ENCODE results near the gene TBC1D22A.

TBC1D22A gene

DNA sequence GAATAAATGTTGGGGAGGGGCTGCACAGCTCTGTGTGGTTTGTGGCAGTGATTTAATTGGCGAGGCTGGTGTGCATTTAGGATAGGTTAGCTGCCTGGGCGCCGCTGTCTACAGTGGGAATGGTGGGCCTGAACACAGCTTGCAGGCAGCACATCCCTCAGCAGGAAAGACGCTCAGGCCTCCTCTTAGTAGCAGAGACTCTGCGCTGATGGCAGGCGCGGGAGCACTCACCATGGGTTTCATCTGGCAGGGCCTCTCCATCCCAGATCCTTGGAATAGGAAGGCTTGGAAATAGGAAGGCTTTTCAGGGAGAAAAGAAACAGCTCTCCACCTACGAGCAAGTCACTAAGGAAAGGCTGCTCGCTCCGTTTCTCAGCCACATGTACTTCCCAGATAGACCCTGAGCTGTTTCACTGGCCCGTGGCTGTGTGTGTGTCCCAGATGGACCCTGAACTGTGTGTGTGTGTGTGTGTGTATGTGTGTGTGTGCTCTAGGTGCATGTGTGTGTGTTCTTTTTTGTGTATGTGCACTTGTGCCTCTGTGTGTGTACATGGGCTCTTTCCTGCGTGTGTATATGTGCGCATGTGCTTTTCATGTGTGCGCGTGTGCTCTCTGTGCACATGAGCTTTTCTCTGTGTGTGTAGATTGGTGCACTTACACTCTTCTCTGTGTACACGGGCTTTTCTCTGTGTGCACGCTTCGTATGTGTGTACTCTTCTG, 144.0 kb downstream of the TBC1D22A start:
- no peak for DNase-seq (ENCODE audit: low read depth in 2 of 2, low spot score in 1 of 2)

DNA sequence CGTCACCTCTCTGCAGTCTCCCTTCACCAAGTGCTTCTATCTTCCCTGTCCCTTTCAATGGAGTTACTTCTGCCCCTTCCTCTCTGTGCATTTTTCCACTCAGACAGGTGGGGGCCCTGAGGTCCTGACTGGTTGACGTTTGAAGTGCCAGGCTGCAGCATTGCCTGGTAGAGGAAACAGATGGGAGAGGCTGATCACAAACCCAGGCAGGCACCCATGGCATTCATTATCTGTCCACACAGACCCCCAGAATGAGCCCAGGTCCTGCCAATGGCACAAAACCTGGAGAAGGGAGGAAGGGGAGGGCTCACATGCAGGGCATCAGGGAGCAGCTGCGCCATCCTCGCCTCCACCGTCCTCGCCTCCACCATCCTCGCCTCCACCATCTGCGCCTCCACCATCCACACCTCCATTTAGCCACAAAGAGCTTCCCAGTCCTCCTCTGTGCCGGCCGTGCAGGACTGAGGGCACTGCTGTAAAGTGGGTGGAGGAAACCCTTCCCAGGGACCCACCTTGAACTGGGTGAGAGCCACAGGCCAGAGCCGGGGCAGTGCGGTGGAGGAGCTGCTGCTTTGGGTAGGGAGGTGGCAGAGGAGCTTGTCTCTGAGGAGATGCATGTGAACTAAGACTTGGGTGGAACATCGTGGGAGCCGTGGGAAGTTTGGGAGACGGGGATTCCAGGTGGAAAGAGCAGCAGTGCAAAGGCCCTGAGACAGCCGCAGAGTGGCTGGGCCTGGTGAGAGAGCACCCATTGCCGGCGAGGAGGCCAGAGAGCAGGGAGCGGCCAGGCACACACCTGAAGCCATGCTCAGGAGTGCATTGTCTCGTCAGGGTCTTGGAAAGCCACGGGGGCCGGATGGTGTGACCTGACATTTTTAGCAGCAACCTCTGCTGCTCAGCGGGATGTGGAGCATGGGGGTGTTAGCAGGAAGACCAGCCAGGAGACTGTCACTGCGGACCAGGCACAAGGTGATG, 145.1 kb downstream of the TBC1D22A start:
- no peak for DNase-seq (ENCODE audit: low read depth in 2 of 2, low spot score in 1 of 2)

DNA sequence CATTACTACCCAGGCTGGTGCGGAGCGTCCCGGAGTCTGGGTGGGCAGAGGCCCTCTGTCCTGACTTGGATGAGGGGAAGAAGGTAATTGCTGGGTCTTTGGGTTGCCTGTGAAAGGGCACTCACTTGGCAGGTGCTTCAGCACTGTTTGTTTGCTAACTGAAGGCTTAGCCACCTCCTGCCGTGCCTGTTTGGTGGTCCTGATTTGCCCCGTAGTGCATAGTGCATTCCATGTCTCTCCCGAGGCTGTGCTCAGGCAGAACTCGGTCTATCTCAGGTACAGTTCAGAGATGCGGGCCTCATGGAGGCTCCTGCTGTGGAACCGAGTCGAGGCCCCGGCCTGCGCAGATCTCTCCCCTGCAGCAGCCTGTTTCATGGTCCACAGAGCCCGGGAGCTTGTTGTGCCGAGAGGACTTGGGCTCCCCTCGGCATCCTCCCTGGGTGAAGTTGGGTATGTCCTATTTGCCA, 146.2 kb downstream of the TBC1D22A start:
- no peak for DNase-seq (ENCODE audit: low read depth in 2 of 2, low spot score in 1 of 2)

DNA sequence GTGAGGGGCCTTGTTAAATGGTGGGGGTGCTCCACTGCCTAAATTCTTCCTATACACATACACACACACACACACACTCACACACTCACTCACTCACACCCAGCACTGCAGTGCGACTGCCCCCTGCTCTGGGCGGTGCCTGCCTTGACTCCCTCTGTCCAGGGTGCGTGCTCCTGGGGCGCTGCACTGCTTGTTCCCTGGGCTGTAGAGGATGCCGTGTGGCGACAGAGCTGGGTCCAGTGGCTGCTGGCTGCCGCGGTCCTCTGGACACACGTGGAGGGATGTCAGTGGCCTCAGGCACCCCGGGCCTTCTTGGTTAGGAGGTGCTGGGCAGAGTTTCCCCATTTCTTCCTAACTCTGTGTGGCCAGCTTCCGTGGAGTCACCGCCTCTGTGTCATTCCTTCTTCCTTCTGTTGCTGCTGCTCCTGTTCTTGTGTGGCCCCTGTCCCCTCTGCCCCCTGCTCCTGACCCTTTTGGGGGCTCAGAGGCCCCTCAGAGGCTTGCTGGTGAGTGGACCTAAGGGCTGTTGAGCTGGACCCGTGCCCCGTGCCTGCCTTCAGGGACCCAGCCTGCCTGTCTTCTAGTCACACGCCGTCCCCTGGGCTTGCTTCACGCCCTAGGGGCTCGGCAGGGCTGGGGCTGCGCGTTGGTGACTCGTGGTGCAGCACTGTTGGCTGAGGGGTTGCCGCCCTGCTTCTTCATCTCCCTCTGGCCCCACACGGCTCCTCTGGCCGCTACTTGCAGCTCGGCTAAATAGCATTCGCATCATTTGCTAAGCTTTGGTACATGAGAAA, 147.0 kb downstream of the TBC1D22A start:
- no peak for DNase-seq (ENCODE audit: low read depth in 2 of 2, low spot score in 1 of 2)

DNA sequence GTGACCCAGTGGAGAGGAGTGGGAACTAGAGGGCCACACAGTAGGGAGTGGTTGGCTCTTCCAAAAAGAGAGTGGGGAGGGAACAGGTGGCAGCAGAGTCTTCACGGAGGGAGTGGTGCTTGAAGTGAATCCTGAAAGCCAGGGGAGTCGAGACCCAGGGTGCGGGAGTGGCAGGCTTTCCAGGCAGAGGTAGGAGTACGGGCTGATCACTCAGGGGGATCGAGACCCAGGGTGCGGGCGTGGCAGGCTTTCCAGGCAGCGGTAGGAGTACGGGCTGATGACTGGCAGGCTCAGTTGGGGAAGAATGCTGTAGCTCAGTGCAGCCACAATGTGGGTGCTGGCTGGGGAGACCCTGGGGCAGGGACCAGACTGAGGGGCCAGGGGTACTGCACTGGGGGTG, 148.2 kb downstream of the TBC1D22A start:
- no peak for DNase-seq (ENCODE audit: low read depth in 2 of 2, low spot score in 1 of 2)

DNA sequence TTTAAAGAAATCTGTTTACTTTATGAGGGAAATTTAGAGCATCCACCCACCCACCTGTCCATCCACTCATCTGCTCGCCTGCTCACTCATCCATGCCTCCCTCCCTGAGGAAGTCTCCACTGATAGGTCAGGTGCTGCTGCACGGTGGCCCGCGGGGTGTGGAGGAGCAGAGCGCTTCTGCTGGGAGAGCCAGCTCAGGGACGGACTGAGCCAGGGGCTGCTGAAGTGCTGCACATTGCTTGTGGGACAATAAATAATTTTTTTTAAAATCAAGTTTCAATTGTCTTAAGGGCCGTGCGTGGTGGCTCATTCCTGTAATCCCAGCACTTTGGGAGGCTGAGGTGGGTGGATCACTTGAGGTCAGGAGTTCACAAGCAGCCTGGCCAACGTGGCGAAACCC, 148.9 kb downstream of the TBC1D22A start:
- no peak for DNase-seq (ENCODE audit: low read depth in 2 of 2, low spot score in 1 of 2)

DNA sequence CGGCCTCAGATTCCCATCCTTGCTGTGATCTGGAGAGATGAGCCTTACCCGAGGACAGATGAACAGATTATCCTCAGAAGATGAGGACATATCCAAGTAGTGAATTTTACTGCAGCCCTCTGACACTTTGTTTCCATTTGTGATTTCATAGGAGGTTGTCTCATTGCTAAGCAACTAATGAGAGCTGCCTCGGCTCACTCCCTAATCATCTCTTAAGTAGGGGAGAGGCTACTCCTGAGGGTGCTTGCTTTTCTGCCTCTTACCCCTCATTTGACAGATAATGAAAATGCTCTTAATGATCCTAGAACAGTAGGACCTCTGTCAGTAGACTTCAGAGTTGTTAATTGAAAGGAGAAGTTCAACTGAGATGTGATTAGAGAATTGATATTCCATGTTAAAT, 150.9 kb downstream of the TBC1D22A start:
- no peak for DNase-seq (ENCODE audit: low read depth in 2 of 2, low spot score in 1 of 2)

DNA sequence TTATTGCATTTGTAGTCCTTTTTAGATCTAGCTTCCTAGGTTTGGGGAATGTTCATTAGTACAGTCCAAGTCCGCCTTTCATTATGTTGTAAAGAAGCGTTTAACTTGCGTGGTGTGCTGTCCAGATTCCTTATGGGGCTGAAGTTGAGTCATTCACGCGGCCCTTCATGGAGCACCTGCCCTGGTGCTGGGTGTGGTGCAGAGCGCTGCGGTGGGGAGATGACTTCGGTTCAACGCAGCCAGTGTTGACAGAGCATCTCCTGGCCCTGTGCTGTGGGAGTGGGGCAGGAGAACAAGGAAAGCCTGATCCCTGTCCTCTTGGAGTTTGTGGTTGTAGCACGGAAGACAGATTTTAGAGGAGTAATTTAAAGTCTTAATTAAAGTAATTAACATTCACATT, 152.0 kb downstream of the TBC1D22A start:
- DNase-seq (ENCODE audit: low read depth in 2 of 2, low spot score in 1 of 2) = no peak

DNA sequence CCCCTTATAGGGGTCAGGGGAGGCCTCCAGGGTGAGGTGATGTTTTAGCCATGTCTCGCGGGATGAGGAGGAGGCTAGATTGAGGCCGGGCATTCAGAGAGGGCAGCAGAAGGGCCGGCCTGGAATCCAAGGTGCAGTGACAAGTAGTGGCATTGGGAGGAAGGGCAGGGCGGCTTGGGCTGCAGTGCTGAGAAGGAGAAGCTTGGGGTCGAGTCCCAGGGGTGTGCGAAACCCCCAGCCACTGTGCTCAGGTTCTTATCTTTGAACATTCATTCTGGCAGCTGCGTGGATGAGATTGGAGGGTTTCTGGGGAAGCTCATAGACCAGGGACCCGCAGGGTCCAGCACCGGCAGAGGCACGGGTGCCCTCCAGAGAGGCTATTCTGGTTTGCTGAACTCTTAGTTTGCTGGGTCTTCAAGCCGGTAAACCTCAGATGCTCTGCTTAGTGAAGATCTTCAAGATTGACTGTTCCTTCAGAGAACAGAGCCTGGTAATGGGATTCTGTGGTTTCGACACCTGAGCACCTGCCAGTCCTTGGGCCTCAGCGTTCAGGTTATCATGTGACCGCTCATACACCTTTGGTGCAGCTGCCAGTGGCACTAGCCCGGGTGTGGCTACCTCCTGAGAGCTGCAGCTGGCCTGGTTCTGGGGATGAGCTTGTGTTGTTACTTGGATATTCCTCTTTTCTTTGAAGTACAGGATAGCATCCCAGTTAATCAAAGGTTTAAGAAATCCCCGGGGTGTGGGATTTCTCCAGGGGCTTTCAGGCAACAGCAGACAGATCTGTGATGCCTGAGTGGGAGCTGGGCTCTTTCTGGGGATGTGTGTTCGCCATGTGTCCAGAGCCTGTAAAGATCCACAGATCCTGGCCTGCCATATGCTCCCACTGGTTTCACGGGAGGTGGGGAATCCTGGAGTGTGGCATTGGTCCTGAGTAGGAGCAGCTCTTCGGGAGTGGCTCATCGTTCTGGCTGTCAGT, 152.8 kb downstream of the TBC1D22A start:
- DNase-seq (ENCODE audit: low read depth in 2 of 2, low spot score in 1 of 2) = no peak

DNA sequence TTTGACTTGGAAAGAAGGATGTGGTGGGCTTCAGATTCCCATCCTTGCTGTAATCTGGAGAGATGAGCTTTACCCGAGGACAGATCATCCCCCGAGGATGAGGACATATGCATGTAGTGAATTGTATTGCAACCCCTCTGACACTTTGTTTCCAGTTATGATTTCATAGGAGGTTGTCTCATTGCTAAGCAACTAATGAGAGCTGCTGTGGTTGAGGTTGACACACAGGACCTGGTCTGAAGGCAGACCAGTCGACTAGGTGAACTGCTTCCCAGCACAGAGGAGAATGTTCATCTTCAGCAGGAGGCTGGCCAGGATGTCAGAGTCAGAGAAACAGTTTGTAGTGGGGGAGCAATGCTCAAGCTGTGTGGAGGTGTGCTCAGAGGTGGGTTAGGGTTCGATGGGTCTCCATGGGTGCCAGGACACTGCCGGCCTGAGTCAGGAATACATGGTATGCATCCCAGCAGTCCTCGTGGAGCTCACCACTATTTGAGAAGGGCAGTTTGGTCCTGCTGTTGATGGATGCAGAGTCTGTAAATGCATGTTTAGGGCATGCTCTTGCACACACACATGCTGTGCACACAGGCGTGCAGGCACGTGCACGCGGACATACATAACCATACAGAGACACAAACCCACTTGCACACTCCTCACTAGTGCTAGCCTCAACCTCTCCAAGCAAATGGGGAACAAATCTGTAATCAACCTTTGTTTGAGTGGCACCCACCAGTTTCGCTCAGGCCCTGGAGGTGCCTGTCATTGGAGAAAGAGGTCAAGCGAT, 153.7 kb downstream of the TBC1D22A start:
- DNase-seq (ENCODE audit: low read depth in 2 of 2, low spot score in 1 of 2) = no peak

DNA sequence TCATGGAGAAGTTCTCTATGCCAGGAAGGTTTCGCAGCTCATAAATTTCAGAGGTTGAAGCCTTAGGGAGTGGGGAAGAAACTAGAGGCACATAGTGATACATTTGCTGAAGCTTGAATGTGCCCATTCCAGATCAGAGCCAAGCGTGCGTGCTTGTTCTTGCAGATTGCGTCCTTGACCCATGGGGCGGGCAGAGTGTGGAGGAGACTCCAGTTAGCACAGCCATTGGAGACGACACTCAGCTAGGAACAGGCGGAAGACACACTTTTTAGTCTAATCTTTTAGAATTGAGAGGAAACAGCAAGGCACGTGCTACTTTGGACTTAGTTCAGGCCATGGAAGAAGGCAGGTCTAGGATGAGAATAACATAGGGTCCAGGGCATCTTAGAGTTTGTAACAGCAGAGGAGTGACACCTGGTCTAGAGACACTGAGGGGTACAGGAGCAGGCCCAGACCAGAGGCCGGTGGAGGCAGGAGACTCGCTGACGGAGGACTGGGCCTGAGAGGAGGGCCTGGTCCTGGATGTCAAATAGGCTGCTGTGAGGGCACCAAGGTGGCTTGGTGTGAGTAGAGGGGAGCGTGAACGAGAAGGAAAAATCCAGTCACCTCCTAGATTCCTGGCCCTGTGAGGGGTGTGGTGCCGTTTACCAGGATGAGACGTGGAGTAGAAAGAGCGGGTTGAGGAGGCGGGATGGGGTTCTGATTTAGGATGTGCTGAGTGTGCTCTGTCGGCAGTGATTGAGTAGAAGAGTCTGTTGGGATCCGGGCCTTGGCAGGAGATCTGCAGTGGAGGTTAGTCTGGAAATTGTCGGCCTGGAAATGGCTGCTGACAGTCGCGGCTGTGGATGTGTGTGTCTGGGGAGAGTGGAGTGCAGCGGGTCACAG, 154.7 kb downstream of the TBC1D22A start:
- no peak for DNase-seq (ENCODE audit: low read depth in 2 of 2, low spot score in 1 of 2)

DNA sequence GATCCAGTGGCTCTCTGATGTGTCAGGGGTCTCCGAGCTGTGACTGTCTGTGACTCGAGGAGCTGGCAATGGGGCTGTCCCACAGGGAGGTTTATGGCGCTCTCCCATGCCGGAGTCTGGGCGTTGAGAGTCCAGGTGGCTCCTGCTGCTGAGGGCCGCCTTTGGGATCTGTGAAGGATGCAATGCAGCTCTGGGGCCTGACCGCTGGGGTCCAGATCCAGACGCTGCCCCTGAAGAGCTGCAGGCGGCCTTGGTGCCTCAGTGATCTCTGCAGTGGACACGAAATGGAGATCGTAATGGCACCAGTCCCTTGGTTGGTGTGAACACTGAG, 155.3 kb downstream of the TBC1D22A start:
- no peak for DNase-seq (ENCODE audit: low read depth in 2 of 2, low spot score in 1 of 2)

DNA sequence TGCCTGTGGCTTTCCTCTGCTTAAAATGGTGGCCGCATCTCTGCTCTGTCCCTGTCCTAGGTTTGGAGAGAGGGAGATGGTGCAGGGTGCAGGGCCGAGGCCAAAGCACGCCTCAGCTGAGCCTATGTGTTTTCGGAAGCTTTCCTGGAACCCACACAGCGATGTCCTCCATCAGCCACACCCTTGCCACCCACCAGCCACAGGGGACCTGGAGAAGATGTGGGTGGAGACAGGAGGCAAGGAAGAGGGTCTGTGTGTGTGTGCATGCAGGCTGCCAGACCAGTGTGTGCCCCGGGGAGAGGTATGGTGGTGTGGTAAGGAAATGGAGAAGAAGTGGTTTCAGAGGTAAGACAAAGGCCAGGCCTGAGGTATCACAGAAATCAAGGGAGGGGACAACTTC, 155.7 kb downstream of the TBC1D22A start:
- DNase-seq (ENCODE audit: low read depth in 2 of 2, low spot score in 1 of 2) = no peak

DNA sequence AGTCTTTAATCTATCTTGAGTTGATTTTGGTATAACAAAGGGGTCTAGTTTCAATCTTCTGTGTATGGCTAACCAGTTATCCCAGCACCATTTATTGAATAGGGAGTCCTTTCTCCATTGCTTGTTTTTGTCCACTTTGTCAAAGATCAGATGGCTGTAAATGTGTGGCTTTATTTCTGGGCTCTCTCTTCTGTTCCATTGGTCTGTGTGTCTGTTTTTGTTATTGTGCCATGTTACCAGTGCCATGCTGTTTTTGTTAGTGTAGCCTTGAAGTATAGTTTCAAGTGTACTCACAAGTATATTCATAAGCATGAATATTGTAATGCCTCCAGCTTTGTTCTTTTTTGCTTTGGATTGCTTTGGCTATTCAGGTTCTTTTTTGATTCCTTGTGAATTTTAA, 159.6 kb downstream of the TBC1D22A start:
- no peak for DNase-seq (ENCODE audit: low read depth in 2 of 2, low spot score in 1 of 2)

DNA sequence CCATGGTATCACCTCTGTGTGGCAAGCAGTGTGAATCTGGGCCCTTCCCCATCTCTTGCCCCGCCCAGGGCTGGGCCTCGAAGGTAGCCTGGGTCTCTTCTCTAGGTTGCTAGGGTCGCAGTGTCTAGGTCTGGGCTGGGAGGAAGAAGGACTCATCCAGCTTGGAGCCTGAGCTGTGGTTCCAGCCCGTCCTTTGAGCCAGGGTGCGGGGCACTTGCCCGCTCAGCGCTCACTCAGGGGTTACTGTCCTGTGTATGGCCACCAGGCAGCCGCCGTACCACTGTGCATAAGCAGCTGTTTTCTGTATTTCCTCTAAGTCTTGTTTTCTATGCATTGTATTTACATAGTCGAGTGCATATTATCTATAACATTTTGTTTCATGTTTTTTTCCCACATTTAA, 160.9 kb downstream of the TBC1D22A start:
- DNase-seq (ENCODE audit: low read depth in 2 of 2, low spot score in 1 of 2) = no peak

DNA sequence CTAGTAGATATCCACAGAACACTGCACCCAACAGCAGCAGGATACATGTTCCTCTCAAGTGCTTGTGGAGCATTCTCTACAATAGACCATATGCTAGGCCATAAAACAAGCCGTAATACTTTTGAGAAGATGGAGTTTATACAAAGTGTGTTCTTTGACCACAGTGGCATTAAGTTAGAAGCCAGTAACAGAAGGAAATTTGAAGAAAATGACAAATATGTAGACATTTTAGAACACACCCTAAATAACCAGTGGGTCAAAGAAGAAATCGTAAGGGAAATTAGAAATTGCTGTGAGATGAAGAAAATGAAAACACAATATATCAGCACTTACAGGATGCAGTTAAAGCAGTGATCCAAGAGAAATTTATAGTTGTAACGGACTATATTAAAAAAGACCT, 163.4 kb downstream of the TBC1D22A start:
- no peak for DNase-seq (ENCODE audit: low read depth in 2 of 2, low spot score in 1 of 2)

DNA sequence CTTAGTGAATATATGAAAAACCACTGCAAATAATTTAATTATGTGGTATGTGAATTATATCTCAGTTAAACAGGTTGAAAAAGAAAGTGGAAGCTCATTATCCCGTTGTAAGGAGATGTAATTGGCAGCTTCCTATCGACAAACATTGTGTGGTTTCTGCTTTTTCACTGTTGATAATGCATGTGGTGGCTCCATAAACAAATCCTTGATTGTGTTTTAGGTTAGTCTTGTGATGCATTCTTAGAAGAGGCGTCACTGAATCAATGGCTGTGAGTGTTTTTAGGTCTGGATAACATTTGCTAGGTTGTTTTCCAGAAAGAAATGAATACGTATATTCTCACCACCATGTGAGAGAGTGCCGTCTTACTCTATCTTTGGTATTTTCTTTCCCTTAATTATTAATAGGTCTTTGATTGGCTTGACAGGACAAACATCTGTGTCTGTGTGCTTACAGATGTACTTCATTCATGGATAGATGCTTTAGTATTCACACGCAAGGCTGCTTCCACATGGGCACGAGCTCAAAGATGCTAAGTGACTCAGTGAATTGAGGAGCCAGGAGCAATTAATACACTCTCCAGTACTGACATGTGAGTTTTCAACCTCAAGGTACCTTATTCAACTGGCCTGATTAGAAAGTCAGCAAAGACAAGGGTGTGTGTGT, 166.7 kb downstream of the TBC1D22A start:
- no peak for DNase-seq (ENCODE audit: low read depth in 2 of 2, low spot score in 1 of 2)

DNA sequence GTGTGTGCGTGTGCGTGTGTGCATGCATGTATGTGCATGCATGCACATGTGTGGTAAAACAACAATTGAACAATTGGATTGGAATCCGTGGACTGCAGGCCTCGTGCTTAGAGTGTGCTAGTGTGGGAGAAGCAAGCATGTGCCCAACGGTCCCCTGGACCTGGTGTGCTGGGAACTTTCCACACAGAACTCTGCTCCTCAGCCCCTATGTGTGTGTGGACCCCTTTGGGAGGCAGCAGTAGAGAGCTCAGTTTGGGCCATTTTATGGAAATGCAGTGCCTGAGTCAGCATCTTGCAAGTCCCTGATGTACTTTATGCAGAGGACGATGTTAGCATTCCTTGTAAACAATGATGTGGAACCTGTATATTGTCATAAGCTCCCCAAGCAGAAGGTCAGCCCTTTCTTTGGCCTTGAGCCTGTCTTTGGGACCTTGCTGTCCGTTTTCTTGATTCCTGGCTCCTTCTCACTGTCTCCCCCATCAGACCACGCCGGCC, 167.3 kb downstream of the TBC1D22A start:
- no peak for DNase-seq (ENCODE audit: low read depth in 2 of 2, low spot score in 1 of 2)

Data from stimulated activated CD8-positive, alpha-beta memory T cell treated with anti-CD3 and anti-CD28 coated beads, Interleukin-4, amount 100 ng/mL, for 1 hour (primary cell).